ENCODE measurements around the gene RMI2.
A peak's percentile ranks its signal among the peaks of the same experiment; 100 is the strongest.
"Not testable (repeated sequence)": the region's sequence is repeated elsewhere in the genome, so short reads cannot be mapped to it uniquely, and the experiment has no call there.

RMI2 gene

DNA sequence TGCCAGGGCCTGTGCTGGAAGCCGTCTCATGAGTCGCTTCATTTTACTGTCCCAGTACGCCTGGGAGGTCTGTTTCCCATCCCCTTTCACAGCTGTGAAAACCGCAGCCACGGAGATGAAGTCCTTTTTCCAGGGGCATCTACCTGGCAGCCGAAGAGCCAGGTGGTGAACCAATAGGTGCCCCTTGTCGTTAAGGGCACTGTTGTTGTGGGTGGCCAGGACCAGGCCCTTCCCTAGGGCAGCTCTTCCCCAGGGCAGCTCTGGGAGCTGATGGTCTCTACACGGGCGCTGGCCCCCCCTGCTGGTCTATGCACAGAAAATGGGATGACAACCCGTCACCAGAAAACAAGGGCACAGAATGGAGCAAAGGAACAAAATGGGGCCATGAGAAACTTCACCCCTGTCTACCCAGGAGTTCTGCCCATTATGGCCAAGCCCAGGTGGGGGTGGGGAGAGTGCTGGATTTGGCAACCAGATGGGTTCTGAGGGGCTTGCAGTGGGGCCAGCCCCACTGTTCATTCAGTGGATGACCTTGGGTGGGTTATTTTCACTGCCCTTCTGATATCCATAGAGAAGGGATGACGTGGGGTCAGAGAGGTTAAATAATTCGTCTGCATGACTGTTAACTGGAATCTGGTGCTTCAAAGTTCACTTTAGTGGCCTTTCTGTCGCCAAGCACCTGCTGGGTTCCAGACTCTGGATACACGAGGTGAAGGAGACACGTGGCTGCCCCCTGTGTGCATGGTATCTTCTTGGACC lies 11.5 kb downstream of the RMI2 start:
- peak; percentile 35 for DNase-seq

DNA sequence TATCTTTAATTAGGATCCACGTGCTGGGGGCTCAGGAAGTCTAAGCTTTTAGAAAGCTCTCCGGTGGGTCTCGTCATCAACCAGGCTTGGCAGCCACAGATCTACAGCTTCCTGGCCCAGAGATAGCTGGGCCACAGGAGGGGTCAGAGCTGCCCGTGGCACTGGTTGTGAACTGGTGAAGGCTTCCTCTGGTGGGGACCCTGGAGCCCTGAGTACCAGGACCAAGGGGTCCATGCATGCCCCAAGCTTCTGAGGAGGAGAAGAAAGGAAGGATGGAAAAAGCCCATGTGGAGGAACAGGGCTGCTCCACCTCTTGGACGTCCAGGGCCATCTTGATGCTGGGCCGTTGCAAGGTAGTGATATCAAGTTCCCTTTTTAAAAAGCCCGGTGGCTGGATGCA lies 13.3 kb downstream of the RMI2 start:
- DNase-seq = no peak

DNA sequence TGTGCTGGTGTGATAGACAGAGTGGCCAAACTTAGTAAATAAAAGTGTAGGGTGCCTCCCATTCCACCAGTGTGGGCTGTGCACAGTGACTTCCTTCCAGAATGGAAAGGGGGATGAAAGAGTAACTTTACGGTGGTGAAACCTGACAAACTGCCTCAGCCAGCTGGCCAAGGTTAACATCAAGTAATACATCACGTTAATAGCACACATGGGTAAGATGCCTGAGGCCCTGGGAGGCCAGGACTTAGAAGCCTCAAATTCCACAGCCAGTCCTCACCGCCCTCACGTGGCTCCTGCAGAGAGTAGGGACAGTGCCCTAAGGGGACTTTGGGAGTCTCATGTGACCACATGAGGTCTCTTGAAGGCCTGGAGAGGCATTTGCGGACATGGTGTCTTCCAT lies 14.1 kb downstream of the RMI2 start:
- no peak for DNase-seq

DNA sequence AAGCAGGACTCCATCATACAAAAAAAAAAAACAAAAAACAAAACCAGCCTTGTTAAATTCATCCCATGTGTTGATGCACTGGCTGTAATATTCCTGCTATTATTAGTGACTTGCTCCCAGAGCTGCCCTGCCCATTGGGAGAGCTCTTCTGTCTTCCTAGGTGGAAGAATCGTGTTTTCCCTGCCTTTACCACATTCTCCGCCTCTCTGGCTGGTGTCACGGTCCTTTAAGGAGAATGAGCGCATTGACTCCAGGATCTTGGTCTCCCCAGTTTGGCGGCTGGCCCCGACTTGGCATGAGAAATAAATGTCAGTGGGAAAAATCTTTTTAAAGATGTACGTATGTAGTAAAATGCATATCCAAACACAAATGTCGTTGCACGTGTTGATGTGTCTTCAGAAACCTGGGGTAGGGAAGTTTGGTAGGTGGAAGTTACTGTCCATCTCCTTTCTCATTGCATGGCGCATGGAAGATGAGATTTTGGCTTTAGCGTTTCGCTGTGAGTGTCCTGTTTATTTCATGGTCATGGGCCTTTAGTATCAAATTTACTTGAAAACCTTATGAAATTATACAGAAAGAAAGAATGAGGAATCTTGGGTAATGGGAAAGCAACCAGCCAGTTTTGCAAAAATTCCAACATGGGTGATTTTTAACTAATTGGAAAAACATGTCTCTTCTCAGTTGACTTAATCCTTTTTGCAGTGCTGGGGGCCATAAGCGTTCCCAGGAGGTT lies 15.5 kb downstream of the RMI2 start:
- no peak for DNase-seq

- DNase-seq = no peak
Measured at GRCh38 chr16:11361701-11362451, 16.6 kb downstream of the RMI2 start.

DNA sequence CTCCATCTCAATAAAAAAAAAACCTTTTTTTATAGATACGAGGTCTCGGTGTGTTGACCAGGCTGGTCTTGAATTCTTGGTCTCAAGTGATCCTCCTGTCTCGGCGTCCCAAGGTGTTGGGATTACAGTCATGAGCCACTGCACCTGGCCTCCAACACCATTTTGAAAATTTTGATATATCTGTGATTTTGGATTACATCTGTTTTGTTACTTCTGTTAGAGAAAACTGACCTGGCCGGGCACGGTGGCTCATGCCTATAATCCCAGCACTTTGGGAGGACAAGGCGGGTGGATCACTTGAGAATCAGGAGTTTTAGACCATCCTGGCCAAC lies 18.6 kb downstream of the RMI2 start:
- DNase-seq = no peak

- no peak for DNase-seq
Measured at GRCh38 chr16:11367483-11367906, 22.2 kb downstream of the RMI2 start.

GRCh38 chr16:11370084-11370931 lies 25.0 kb downstream of the RMI2 start:
- no peak for DNase-seq

DNA sequence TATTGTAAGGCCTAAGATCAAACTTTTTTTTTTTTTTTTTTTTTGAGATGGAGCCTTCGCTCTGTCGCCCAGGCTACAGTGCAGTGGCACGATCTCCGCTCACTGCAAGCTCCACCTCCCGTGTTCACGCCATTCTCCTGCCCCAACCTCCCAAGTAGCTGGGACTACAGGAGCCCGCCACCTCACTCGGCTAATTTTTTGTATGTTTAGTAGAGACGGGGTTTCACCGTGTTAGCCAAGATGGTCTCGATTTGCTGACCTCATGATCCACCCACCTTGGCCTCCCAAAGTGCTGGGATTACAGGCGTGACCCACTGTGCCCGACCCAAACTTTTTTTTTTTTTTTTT lies 25.6 kb downstream of the RMI2 start:
- not testable (repeated sequence) for DNase-seq

- no peak for DNase-seq
Measured at GRCh38 chr16:11372073-11372828, 27.0 kb downstream of the RMI2 start.

DNA sequence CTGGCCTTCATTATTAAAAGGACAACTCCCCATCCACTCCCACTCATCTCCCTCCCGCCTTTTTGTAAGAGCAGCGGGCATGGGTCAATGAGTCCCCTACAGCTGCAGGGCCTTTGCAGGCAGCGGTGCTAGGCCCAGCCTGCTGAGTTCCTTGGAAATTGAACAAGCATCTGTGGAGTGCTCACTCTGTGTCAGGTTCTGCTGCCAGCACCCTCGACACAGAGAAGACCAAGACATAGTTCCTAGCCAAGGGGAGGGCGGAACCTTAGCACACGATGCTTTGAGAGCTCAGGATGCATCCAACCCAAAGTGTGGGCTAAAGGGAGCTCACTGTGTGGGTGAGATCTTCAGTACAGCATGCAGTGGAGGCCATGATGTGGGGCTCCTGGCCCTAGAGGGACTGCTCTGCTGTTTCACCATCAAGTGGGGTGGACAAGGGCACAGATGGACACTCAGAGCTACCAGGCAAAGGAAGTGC lies 27.6 kb downstream of the RMI2 start:
- no peak for DNase-seq

- DNase-seq = no peak
Measured at GRCh38 chr16:11374255-11374654, 29.0 kb downstream of the RMI2 start.

- DNase-seq = no peak
Measured at GRCh38 chr16:11377154-11377553, 31.9 kb downstream of the RMI2 start.

DNA sequence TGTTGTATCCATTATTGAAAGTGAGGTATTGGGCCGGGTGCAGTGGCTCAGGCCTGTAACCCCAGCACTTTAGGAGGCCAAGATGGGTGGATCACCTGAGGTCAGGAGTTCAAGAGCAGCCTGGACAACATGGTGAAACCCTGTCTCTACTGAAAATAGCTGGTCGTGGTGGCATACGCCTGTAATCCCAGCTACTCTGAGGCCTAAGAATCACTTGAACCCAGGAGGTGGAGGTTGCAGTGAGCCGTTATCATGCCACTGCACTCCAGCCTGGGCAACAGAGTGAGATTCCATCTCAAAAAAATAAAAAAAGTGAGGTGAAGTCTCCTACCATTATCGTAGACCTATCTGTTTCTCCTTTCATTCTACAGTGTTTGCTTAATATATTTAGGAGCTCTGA lies 33.7 kb downstream of the RMI2 start:
- not testable (repeated sequence) for DNase-seq

GRCh38 chr16:11379420-11379819 lies 34.2 kb downstream of the RMI2 start:
- DNase-seq = no peak

DNA sequence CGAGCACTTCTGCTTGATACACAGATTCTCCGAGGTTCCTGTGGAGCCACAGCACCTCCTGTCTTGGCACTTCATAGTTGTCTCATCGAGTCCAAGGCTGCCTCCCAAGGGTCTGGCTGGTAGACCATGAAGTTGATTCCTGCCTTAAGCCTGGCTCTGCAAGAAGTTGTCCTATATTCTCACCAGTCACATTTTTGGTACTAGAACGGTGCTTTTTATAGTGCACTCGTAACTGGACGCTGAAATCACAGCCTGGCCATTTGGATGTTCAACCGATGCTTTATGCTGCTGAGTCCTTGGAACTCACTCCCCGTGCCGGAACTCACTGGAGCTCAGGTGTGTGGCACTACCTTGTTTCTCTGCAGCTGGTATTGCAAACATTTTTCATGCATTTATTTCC lies 35.6 kb downstream of the RMI2 start:
- DNase-seq = no peak

DNA sequence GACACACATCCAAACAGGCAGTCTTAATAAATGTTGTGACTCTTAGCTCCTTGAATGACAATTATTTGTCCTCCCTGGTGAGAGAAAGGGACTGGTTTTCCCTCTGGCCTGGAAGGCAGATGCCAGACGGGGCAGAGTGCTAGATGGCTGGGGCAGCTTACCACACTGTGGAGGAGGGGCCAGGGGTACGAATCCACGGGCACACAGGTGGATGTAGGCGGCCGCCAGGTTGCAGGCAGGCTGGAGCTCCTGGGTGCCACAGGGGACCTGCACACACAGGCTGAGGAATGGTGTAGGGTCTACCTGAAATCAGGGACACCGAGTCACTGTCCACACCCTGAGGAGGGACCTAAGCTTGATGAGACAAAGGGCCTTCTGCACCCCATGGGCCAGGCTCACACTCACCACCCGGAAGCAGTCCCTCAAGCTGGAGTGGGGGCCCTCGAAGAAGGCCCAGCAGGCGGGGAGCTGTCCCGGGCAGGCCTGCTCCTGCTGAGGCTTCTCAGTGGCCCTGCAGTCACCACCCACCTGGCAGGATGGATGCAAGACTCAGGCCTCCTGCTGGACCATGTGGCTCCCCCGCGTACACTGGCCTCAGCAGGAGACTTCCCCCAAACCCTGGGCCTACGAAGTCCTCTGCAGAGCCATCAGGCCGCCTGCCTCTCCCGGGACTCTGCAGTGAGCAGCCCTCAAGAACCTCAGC lies 38.4 kb downstream of the RMI2 start:
- no peak for DNase-seq

GRCh38 chr16:11384184-11384955 lies 39.1 kb downstream of the RMI2 start:
- DNase-seq = no peak

- DNase-seq = no peak
Measured at GRCh38 chr16:11384956-11385586, 39.8 kb downstream of the RMI2 start.

- no peak for DNase-seq
Measured at GRCh38 chr16:11386054-11386680, 40.9 kb downstream of the RMI2 start.
